Stimulated activated CD4-positive, alpha-beta T cell treated with anti-CD3 and anti-CD28 coated beads, TNF-alpha, amount 100 ng/mL, for 4 hours (primary cell): ENCODE results near the gene NOSTRIN.
A peak's percentile ranks its signal among the peaks of the same experiment; 100 is the strongest.
"Not testable (repeated sequence)": the region's sequence is repeated elsewhere in the genome, so short reads cannot be mapped to it uniquely, and the experiment has no call there.

Source experiments
- DNase-seq, 3 experiments: peaks; one replicate each; pipeline ENCODE4 v3.0.0-alpha.2; 2020; ENCODE audit warnings: low read depth in 3 of 3

The NOSTRIN gene

GRCh38 chr2:168882163-168882562 lies 79.7 kb downstream of the NOSTRIN start:
- not testable (repeated sequence) for DNase-seq

DNA sequence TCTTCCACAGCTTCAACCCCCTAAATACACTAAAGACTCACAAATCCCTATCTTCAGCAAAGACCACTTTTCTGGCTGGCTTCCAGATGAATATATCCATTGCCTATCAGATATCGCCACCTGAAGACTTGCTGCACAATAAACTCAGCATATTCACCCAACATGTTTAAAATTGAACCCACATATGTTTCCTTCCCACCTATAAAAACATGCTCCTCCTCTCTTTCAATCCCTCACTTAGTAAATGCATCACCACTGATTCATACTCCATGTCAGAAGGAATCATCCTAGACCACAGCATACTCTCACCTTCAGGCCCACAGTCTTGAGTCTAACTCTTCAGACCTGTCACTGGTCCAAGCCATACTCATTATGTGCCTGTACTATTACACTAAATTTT lies 82.5 kb downstream of the NOSTRIN start:
- no peak for DNase-seq

DNA sequence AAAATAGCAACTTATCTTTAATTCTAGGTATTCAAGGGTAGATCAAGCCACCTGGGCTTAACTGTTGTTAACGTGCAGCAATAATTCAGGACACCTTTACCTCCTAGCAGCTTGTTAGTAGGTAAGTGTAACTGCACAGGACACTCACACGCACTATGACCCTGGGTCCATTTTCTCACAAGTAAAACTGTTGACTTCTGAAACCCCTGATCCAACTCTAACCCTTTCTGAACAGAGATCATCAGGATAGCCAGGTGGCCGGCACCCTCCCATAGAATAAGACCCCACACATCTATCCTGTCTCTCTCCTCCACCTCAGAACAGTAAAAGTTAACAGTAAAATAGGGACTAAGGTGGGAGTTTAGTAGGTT lies 87.2 kb downstream of the NOSTRIN start:
- no peak for DNase-seq

DNA sequence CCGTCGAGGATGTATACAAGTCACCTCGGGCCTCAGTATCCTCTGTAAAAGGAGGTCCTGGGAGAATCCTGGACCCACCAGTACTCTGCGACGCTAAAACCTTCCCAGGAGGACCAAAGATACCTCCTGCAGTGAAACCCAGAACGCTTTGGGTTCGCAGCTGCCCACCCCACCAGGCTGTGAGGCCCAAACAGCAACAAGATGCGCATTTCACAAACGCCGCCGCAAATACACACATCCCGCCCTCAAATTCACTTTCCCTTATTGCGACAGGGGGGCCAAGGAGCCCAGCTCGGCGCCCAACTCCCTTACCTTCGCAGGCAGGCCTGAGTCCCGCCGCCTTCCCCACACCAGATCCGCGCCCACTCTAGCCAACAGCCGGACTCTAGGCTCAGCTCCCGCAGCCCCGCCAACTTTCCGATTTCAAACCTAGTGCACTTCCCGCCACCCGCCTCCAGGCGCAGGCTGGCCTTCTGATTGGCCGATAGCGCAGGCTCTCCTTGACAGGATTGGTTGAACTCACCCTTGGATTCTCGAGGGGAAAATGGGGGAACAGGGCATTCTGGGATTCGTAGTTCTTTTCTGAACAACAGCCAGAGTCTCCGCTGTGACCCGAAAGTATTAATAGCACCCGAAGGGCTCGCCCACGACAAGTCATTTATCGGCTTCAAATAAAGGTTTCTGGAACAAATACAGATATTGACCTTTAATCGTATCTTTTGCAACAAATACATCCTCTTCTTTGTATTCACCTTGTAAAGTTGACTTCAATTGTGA lies 87.8 kb downstream of the NOSTRIN start, which contains the start of gene SPC25:
TSS of gene SPC25 (minus strand) at position 425 of the 777 bp plus-strand sequence. CDS start 911 bp downstream, outside the sequence.
- DNase-seq = peak; percentile 60 to 72 (median 66)

GRCh38 chr2:168892327-168892726 lies 89.9 kb downstream of the NOSTRIN start:
- DNase-seq = no peak

GRCh38 chr2:168894101-168894500 lies 91.7 kb downstream of the NOSTRIN start:
- DNase-seq = no peak

- DNase-seq = no peak
Observed at GRCh38 chr2:168894720-168895119, 92.3 kb downstream of the NOSTRIN start.

DNA sequence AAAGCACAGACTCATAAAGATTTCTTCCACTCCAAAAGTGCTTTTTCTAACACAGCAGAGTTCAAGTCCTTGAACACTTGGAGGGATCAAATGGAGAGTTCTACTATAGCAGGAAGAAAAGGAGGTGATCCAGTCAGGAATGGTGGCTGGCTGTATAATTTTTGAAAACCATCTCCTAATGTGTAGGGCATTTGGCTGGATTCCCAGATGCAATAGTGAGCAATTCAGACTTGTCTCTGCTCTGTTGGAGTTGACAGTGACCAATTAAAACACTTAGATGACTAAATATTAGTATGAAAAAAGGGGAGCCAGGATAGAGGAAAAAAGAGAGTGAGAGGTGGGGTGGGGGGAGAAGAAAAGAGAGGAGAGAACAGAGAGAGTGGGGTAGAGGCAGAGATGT lies 93.3 kb downstream of the NOSTRIN start:
- no peak for DNase-seq

DNA sequence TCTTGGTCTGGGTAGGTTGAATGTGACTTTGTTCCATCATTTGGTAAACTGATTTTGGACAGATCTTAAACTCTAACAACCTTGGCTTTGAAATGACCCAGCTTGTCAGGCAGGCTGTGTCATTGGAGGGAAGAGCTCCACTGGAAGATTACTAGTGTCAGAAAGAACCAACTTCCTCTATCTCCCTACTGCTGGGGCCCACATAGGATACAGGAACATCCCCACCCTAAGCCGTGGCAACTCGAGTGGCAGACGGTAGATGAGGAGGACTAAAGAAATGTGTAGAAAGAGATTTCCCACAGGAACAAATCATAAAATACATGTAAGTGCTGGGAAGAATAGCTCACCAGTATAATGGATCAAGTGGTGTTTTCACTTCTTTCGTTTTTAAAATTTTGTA lies 94.3 kb downstream of the NOSTRIN start:
- DNase-seq = no peak

- DNase-seq = no peak
Observed at GRCh38 chr2:168897449-168897848, 95.0 kb downstream of the NOSTRIN start.

GRCh38 chr2:168901003-168901402 lies 98.6 kb downstream of the NOSTRIN start, which contains the start of gene G6PC2:
Gene G6PC2, plus strand, starts transcription at chr2:168901291. Its CDS starts 41 bp downstream, at chr2:168901332.
- no peak for DNase-seq

DNA sequence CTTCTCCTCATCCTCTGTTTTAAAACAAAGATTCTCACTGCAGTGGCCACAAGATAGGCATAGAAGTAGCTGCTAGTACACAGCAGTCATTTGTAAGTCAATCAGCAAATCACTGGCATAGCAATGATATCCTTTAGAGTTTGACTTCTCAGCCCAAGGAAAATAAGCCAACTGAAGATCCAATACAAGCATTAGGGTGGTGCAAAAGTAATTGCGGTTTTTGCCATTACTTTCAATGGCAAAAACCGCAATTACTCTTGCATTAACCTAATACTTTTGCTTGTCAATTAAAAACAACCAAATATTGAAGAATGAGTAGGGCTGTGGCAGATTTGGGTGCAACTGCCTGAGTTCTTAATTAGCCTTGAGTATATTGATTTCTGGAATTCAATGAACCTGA lies 101.5 kb downstream of the NOSTRIN start:
- DNase-seq = no peak

DNA sequence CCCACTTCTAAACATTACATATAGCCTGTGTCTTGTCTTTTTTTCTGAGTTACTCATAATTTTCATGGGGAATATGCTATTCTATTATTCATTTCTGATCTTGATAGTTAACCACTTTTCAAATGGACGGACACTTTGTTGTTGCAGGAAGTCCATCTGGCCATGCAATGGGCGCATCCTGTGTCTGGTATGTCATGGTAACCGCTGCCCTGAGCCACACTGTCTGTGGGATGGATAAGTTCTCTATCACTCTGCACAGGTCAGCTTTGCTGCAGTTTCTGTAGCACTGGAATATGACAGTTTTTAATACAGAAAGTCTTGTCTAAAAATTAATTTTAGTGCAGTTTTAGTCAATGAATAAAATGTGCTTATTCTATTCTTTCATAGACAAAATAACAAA lies 101.9 kb downstream of the NOSTRIN start:
- no peak for DNase-seq

DNA sequence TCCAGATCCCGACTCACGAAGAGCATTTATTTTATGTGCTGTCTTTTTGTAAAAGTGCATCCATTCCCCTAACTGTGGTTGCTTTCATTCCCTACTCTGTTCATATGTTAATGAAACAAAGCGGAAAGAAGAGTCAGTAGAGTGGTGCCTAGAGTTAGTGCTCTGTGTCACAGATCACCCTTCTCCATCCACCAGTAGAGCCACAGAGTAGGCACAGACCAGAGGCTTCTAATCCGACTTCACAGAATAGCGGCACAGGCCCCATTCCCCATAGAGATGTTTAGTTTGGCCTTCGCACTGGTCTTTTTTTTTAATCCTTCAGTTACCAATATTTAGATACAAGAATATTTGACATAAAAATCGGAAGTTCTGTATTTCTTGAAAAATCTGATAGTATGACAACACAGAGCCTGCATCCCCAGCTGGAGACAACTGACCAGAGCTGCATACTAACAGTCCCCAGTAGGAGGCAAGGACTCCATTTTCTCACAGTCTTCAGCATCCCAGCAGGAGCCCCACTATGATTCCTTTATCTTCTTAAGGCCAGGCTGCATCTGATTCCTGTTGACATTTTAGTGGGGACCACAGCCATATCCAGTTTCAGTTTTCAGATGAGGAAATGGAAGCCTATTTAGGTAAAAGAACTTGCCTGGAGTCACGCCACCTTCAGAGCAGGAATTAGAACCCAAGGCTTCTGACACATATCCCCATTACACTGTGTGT lies 105.7 kb downstream of the NOSTRIN start:
- DNase-seq = no peak

- DNase-seq = no peak
Observed at GRCh38 chr2:168910330-168910729, 107.9 kb downstream of the NOSTRIN start.

GRCh38 chr2:168912466-168912865 lies 110.0 kb downstream of the NOSTRIN start:
- no peak for DNase-seq

GRCh38 chr2:168912901-168913369 lies 110.5 kb downstream of the NOSTRIN start:
- no peak for DNase-seq

GRCh38 chr2:168913495-168913894 lies 111.1 kb downstream of the NOSTRIN start:
- DNase-seq = no peak
